CD4-positive, alpha-beta T cell treated with Interferon gamma for 1 hour (primary cell): ENCODE measurements around the gene SLC9A8.
A peak's percentile ranks its signal among the peaks of the same experiment; 100 is the strongest.

Experiments
- DNase-seq: peaks from one replicate; pipeline ENCODE4 v3.0.0-alpha.2; 2020

The SLC9A8 gene

DNA sequence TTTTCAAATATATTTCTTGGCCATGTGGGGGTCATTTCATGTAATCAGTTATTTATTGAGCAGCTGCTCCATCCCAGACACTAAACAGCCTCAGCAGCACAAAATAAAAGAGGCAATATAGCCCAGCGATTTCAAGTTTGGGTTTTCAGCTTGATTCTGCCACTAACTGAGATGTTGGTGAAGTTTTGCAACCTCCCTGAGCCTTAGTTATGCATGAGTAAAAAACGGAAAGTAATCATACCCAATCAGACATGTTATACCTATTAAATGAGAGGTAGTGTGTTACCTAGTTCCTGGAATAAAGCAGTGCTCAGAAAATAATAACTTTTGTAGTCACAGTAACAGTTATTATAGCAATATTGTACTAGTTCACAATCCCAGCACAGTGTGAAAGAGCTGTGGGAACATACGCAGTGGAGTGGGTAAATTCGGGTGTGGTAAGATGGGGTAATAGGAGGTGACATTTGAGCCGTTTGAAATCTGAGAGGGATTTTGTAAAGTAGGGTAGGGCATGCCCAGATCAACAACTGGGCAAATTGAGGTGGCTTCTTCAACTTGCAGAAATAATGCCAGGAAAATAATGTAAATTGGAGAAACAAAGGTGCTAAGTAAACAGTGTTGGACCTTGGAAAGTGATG lies 1.5 kb downstream of the SLC9A8 start:
- DNase-seq: no peak

DNA sequence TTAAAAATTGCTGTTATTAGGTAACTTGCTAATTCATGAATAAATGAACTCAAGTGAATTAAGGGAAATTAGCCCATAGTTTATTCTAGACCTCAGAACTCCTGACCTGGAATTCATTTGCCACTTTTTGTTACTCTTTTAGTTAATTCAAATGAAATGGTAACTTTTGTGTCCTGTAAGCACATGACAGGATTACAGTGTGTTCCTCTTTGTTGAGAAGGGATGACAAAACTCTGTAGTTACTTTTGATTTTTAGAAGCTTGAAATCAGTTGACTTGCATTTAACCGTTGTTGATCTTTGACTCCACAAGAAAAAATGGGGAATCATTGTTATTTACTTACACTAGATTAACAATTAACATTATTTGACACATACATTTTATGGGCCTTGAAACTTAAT lies 6.2 kb downstream of the SLC9A8 start:
- no peak for DNase-seq

DNA sequence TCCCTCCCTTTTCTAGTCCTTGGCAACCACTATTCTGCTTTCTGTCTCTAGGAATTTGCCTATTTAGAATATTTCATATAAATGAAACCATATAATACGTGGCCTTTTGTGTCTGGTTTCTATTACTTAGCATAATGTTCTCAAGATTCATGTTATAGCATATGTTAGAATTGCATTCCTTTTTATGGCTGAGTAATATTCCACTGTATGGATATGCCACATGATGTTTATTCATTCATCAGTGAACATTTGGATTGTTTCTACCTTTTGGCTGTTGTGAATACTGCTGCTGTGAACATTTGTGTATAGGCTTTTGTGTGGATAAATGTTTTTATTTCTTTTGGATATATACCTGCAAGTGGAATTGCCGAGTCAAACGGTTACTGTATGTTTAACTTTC lies 7.1 kb downstream of the SLC9A8 start:
- DNase-seq: no peak

DNA sequence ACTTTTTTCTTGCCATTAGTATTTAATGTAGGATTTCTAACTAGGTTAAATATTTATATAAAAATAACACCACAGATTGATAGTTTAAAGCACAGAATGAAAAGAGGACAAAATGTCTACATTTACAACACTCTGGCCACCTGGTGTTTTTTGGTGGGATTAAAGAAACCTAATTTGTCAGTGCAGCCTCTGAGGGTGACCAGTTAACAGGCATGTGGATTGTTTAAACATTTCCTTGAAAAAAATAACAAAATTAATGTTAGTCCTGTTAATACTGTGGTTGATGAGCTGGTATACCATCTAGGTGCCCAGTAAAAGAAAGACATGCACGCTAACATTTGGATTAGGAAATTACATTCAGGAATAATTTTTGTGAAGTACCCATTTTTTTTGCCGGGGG lies 8.8 kb downstream of the SLC9A8 start:
- DNase-seq: no peak

DNA sequence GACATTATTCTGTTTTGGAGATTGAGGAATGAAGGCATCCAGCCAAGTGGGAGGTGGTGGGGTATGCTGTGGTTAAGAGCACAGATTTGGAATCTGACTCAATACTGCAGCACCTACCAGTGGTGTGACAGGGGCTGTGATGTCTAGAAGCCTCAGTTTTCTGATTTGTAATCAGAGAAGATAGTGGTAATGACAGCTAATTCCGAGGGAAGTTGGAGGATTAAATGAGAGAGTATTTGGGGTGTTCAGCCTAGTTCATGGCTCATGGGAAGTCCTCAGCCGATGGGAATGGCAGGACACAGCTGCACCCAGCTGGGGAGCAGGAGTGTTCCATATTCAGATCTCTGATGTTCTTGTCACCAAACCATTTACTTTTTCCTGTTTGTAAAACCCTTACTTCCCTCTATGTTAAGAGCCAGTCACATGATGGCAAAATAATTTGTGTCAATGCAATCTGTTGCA lies 9.3 kb downstream of the SLC9A8 start:
- no peak for DNase-seq

DNA sequence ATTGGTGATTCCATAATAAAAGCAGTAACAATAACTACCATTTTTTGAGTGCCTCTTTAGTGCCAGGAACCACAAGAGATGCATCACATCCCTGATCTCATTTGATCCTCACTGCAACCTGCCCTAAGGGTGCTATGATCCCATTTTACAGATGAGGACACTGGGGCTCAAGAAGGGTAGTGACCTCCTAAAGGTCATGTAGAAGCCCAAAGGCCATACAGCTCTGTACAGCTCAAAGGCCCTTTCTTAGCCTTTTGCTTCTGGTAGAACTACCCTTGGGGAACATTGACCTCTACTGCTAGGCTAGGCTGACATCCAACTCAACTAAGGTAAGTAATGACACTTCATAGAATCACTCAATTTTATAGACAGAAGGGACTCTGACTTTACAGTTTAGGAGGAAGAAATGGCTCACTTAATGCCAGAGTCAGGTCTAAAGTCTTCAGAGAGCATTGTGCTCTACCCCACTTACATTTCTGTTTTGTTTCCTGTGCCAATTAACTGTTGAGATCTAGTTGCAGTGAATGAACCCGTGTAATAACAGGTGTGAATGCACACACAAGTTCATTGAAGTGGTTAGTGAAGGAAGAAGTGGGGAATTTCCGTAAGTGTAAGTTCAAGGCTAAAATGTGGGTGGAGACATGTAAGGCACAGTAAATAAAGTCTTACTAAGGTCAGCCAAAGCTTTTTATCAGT lies 10.7 kb downstream of the SLC9A8 start:
- DNase-seq: no peak

DNA sequence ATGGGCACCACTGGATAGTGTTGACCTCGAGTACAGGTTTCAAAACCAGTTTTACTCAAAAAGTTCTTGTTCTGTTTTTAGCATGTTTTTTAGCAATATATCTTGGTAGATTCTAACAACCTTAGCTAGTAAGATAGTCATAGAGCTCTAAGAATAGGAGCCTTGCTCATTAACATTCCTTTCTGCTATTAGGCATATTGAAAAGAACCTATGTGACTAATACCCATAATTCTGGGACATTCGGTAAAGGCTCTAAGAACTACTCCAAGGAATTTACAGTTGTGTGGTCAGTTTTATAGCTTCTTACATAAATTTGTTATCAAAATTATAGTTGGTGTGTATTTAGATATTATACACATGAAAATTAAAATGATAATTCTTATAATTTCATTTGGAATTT lies 11.6 kb downstream of the SLC9A8 start:
- DNase-seq: no peak

DNA sequence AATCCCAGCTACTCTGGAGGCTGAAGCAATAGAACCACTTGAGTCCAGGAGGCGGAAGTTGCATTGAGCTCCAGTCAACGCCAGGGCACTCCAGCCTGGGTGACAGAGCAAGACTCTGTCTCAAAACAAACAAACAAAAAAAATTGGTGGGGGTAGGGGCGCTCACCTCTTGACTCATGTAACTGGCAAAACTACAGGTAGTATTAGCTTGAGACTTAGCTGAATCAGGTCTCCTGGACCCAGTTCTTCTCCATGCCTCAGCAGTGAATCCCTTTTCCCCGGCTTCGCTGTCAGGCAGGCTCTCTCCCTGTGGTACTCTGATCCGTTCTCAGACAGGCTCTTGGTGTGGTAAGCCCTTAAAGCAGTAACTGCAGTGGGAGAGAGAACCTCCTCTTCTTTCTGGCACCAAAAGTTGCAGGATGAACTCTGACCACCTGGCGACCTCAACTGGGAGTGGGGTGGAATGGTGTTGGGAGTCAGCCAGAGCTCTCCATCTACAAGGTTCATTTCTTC lies 12.9 kb downstream of the SLC9A8 start:
- no peak for DNase-seq

DNA sequence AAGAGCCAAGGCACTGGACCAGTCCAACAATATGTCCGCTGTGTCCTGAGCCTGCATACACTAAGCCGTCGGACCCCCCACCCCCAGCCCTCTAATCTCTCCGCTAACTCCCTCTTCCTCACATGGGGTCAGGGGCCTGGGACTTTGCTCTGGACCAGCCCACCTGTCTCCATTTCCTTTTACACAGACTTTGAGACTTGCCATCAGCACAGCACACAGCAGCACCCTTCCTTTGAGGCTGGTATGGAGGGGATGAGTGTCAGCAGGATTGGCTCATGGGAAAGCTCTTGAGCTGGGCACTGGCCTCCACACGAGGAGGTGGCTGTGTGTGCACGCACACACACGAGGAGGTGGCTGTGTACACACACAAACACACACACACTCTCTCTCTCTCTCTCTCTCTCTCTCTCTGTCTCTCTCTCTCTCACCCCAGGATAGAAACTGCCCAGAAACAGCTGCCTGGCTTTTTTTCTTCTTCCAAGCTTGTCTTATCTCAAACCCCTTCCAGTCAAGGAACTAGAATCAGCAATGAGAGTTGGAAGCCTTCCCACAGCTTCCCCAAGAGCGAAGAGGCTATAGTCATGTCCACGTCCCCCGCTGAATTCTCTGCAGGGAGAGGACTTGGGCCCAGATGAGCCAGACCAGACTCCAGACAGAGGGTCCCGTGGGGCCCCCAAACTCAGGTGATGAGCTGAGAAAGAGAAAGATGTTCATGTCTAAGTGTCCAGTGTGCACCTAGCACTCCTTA lies 18.6 kb downstream of the SLC9A8 start:
- DNase-seq: no peak

DNA sequence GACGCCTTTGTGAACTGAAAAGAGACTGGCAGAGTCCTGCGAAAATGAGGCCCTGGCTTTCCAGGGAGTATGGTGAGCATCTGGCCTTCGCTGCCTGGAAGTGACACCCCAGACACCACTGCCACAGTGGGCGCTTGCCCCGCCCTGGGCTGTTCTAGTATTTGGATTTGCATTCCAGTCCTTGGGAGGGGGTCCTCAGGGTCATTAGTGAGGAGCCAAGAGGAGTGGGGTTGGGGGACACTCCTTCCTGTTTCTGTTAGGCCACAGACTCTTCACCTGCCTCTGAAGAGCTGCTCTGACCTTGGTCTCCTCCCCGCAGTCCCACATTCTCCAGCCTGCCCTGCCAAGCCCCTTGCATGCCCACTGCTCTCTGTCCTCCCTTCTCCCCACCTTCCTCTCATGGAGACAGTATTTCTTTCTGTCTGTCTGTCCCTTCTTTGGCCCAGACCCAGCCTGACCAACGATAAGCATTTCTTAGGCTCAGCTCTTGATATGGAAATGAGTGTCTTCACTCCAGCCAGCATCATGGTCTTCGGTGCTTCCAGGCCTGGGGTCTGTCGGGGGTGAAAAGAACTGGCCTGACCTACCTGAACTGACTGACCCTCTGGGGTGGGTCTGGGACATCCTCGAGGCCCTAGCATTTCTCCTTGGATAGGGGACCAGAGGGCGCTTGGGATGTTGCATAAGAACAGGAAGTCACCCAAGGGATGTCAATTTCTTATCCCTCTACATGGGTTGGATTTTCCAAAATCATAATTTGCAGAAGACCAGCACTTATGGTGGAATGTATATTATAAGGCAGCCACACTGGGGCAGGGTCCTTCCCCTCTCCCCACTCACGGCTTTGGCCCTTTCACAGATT lies 19.4 kb downstream of the SLC9A8 start:
- DNase-seq: no peak

DNA sequence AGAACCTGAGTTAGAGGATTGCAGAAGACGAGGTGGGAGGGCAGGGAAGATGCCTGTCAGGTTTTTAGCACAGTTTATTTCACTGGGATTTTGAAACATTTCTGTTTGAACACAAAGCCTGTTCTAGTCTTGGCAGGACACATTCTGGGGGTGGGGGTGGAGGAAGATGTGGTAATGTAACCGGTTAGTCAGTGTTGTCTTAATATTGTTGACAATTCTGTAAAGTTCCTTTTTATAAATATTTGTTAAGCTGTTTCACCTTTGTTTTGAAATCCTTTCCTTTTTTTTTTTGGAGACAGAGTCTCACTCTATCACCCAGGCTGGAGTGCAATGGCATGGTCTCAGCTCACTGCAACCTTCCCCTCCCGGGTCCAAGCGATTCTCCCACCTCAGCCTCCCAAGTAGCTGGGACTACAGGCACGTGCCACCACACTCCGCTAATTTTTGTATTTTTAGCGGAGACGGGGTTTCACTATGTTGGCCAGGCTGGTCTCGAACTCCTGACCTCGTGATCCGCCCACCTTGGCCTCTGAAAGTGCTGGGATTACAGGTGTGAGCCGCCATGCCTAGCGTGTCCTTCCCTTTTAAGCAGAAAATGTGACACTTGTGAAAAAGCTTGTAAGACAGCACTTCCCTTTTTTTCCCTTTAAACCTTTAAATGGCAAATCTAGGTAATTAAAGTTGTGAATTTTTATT lies 20.2 kb downstream of the SLC9A8 start:
- DNase-seq: no peak

DNA sequence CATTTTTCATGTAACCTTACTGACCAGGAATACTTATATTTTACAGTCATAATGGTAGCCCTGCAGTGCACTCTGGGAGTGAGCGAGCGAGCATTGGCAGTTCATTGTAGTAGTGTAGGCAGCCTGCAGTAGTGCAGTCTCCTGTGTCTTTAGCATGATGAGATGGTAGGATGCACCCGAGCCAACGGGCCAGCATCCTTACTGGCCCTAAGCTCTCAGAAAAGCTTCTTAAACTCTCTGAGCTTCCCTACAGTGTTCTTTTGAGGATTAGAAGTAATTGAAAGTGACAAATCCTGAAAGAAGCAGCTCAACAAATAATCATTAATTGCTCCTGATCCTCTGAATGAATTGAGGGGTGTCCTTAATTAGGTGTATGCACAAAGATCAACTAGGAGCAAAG lies 20.9 kb downstream of the SLC9A8 start:
- DNase-seq: no peak

DNA sequence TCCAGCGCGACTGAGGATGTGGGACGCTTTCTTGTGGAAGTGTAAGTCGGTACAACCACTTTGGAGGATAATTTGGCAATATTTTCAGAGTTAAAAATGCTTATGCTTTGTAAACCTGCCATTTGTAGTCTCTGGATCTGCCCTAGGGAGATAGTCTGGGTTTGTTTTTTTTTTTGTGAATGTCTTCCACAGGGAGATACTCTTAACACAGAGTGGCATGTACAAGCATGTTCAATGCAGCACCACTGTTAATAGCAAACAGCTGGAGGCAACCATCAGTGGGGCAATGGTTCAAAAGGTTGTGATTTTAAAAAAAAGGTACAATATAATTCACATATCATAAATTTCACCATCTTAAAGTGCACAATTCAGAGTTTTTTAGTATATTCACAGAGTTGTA lies 22.4 kb downstream of the SLC9A8 start:
- DNase-seq: no peak

DNA sequence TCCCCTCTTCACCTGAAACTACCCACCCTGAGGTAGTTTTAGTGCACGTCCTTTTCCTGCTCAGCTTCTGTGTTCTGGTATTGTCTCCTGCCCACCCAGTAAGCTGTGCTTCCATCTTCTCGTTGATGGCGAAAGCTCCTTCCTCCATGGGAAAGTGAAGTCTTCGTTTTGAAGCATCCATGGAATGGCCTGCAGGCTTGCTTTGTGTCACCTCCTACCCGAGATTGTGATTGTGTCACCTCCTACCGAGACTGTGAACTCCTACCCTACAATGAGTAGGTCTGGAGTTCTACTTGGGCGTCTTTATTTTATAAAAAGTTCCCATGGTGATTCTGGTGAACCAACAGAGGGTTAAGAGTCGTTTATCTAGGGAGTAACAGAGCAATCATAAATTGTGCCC lies 25.9 kb downstream of the SLC9A8 start:
- DNase-seq: no peak

DNA sequence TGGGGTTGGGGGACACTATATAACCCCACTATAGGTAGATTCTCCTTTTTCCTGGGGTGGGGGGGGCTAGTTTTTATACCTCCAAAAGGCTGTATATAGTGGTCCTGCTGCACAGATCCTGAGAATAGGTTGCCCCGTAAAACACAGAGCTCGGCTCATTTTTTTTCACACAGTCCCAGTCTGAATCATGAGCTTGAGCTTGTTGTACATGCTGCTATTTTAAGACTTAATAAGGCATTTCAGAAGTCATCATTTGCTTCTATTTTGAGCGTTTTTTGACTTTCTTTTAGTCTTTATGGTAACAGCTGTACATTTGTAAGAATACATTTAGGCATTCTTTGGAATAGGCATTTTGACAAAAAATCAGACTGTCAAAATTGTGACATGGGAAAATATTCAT lies 30.5 kb downstream of the SLC9A8 start:
- no peak for DNase-seq

DNA sequence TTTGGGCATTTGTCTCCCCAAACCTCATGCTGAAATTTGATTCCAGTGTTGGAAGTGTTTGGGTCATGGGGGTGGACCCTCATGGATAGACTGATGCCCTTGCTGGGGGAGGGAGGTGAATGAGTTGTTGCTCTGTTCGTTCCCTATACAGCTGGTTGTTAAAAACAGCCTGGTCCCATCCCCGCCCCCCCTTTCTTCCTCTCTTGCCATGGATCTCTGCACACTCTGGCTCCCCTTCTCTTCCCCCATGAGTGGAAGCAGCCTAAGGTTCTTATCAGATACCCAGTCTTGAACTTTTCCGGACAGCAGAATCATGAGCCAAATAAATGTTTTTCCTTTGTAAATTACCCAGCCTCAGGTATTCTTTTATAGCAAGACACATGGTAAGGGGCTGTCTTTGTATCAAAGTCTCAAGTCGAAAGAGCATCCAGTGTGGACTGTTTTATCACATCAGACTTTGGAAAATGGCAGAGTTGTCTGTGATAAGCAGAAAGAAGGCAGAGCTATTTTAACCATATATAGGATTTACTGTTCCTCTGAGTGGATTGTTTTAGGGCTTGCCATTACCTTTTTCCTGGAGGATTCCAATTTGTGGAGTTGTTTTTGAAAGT lies 31.2 kb downstream of the SLC9A8 start:
- DNase-seq: no peak

DNA sequence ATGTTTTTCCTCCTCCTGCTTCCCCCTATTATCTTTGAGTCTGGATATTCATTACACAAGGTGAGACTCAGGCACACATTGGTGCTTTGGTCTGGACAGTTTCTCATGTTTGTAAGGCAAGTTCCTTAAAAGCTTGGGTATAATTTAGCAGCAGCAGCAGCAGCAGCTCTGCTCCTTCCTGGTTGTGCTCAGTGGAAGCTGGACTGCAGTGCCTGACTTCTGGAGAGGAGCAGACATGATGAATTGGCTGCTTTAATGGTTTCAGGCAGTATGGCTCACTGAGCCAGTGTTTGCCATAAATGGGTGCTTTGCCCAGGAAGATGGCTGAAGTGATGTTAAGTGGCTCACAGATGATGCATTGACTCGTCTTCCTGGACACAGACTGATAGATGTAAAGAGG lies 32.4 kb downstream of the SLC9A8 start:
- DNase-seq: no peak

DNA sequence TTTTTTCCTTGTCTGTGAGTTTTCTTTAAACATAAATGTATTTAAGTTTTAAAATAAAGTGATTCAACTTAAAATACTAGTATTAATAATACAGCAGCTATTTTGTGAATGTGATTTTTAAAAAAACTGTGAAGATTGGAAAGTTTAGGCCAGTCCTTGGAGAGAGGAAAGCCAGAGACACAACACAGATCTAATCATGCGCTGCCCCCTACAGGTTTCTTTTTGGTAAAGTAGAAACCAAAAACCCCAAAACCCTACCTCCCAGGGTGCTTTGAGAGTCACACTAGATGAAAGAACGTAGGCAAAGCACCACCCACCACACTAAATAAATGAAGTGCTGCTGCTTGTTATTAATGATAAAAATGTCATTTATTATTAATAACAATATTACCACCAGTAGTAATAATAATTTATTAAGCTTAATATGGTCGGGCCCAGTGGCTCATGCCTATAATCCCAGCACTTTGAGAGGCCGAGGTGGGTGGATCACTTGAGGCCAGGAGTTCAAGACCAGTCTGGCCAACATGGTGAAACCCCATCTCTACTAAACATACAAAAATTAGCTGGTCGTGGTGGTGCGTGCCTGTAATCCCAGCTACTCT lies 33.7 kb downstream of the SLC9A8 start:
- DNase-seq: peak; percentile 30

DNA sequence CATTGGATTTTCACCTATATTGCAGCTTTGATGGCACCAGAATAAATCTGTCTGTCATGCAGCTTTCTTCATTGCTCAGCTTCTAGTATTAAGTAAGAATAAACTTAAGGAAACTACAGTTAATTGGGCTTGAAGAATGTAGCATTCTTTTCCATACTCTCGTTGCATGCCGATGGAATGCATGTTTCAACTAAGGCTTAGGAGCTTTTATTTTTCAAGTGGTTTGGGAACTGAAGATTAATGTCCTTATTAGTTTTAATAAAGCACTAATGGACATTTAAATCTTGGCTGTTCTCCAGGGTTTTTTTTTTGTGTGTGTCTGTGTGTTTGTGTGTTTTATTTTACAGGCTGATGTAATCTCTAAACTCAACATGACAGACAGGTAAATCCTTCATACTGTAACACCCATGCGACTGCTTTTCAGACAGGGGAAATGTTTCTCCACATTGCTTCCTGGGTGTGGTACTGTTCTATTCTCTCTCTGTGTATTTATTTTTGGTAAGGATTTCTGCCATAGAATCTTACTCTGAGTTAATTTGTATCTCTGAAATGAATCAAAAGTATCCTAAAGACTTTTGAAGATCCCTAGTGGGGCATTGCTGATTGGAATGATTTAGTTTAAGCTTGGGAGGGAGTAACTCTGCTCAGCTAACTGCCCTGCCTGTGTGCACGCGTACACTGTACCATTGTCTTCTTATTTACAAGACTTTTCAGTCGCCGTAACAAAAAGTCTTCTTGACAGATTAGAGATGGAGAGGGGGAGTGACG lies 38.0 kb downstream of the SLC9A8 start:
- DNase-seq: no peak

DNA sequence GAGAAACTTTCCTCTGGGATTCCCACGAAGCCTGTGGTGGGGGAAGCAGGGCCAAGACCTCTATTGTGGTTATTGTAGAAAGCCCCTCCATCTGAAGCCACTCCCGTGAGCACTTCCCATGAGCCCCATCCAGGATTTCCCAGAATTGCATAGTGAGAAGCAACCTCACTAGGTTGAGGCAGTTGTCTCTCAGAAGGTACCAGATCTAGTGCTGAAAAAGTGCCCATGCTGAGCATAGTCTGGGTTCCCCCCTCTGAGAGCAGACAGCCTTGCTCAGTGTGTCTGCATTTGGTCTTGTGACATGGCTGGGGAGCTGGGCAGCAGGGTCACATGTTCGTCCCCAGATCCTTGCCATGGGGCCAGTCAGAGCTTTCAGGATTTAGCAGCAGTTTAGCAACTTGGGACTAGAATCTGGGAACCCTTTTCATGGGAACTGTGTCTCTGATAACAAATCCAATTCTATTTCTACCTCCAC lies 38.6 kb downstream of the SLC9A8 start:
- no peak for DNase-seq

DNA sequence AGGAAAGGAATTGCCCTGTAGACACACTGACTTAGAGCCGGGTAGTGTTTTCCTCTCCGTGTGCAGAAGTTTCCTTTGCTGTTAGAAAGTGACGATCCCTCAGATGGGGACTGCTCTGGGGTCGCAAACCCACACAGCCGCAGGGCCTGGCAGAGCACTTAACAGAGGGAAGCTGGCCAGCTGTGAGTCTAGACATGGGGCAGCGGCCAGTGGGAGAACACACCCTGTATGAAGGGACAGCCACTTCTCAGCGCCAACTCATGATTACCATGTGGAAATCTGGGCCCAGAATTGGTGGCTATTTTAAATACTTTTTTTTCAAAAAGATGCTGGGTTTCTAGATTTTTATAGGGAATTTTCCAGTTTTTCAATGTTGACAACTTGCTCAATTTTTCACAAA lies 39.4 kb downstream of the SLC9A8 start:
- no peak for DNase-seq
